Germinal center (tissue), 1 donor: ENCODE measurements around the gene BICC1.

Experiments used
- DNase-seq: peaks from one replicate; pipeline ENCODE4 v3.0.0; 2012; ENCODE audit warnings: mixed read lengths, low spot score

The BICC1 gene

DNA sequence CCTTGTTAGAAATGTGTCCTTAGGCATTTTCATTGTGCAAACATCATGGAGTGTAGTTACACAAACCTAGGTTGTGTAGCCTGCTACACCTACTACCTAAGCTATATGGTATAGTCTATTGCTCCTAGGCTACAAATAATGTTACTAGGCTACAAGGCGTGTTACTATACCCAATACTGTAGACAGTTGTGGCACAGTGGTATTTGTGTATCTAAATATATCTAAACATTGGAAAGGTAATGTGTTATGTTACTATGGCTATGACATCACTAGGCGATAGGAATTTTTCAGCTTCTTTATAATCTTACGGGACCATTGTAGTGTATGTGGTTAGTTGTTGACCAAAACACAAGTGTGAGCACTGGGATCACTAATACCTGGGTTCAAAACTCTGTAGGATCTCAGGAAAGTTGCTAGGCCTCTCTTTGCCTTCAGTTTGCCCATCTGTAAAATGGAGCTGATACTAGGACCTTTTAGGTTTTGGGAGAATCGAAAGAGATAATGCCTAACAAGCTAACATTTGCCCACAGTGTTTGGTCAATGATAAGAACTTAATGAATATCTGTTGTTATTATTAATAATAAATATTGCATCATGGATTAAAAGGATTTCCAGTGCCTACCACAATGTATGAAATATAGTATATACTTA lies 2.7 kb downstream of the BICC1 start:
- no peak for DNase-seq

DNA sequence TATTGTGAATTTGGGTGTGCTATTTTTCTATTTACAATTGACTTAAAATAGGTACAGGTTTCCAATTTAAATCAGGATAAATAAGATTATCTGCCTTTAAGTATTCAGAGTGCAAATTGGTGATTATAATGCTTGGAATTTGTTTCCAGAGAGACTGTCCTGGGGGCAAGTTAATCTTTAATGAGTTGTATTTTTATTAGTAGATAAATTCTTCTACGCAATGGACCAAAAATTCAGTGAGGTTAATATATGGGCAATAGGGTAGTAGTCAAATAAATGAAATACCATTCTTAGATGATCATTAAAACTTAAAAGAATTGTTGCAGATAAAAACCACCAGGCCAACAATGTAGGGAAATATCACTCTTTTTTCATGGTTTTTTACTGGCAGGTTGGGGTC lies 3.4 kb downstream of the BICC1 start:
- no peak for DNase-seq

DNA sequence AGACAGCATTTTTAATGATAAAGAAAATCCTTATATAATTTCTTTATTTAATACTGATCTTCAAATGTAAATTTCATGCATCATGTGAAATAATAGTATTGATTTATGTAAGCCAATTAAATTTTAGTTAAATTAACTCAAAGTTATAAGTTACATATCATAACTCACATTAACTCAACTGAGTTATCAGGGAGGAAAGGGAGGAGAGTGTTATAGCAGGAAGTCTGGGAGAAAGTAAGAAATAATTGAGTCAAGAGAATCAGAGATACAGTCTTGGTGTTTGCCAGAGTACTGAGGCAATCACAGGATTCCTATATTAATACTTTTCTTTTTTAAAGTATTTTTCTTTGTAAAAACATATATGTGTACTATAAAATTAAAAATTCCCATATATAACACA lies 4.0 kb downstream of the BICC1 start:
- no peak for DNase-seq

DNA sequence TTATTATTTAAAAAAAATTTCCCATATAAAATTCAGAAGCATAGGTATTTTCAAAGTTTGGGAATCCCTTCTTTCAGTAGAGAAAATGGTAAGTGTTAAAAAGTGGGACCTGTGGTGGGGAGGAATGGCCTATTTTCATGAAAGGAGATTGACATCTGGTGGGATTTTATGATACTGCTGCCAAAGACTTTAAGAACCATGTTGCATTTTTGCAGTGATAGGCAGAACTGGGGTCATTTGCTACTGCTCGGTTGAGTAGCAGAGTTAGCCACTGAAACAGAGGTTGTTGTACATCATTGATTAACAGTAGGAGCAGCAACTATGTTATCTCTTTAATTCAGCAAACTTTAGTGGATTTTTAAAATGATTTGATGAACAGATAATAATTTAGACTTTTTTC lies 4.4 kb downstream of the BICC1 start:
- DNase-seq, result no peak

DNA sequence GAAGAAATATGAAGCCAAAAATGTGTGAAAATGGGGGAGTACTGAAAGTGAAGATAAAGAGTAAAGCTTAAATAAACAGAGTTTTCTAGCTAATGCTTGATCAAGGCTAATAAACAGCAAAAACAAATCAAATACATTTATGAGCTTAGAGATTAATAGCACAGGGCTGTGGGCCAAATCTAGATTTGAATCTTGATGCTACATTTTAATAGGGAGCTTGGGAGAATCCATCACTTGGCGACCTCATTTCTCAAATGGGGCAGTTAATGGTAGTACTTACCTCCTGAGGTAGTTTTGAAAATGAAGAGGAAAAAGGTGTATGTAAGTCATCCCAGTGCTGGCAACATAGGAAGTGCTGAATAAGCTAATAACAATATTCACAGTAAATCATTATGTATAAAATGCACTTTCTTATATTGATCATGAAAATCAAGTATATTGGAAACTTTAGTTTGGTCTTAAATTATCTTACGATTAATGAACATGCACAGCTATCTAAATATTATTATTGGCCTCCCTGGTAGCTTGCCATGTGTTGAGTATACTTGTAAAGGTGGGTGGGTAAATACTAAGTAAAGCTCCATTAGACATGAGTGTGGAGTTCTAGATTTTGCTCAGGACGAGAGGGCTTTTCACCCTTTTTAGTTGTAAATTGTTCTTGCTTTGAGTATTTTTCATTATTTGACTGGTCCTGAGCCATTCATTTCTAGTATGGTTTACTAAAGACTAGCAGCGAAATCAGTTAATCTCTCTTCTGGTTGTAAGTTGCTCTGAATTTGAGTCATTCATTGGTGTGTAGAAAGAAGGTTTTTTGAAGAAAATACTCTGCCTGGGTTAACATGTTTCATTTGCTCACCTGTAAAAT lies 5.1 kb downstream of the BICC1 start:
- no peak for DNase-seq

DNA sequence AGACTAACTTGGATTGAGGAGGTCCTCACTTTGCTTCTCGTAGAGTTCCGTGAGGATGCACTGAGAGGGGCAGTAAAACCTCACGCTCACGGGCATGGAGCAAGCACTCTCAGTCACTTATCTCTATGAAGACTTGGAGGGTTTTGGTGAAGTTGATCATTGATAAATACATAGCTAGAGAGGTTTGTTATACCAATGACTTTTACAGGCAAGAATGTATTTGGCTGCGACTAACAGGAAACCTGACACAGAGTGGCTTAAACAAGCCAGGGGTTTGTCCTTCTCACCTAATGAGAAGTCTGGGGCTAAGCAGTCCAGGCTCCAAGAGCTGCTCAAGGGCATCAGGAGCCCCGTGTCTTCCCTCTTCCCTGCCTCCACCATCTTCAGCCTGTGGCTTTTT lies 6.1 kb downstream of the BICC1 start:
- DNase-seq, result no peak

DNA sequence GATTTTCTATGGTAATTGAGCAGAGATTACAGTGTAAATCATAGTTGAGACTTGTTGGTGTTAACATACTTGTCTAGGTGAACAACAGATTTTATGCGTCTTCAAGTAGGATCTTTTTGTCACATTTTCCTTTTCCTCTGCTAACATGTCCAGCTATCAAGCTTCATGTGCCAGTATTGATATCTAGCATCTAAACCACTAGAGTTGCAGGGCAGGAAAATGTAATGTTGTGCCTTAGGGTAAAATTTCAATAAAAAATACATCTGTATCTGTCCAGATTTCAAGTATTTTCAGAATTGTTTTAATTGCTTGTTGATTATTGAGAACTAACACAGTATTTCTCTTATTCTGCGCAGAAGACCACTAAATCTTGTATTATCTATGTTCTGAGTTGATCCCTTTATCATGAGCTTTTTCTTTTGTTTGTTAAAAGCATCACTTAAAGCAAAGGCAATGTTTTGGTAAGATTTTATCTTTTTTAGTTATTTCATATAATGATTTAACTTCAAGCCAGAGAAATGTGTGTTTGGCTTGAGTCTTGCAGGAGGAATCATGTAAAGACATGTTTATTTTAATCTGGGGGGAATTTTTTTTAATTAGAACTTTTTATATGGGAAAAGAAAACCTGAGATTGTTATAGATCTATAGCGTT lies 16.5 kb downstream of the BICC1 start:
- DNase-seq, result no peak

DNA sequence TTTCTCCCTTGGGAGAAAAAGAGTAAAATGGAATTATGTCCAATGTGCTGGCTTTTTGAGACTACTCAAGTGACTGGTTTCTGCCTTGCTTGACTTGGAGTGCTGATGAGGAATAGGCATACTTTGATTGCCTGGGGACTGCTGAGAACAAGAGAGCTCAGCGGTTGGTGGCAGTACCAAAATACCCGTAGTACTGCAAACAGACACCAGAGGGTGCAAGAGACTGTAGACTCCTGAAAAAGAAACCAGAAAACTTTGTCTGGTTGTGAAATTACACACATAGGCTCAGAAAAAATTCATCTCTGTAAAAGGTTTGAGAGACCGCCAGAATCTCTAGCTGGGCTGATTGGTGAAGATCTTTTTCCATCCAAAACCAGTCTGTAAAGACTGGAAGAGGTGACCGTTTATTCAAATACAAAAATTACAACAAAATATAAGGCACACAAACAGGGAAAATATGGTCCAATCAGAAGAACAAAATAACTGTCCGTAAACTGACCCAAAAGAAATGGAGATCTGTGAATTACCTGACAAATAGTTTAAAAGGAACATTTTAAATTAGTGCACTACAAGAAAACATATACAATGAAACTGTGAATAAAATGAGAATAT lies 18.5 kb downstream of the BICC1 start:
- DNase-seq, result peak; percentile 11

DNA sequence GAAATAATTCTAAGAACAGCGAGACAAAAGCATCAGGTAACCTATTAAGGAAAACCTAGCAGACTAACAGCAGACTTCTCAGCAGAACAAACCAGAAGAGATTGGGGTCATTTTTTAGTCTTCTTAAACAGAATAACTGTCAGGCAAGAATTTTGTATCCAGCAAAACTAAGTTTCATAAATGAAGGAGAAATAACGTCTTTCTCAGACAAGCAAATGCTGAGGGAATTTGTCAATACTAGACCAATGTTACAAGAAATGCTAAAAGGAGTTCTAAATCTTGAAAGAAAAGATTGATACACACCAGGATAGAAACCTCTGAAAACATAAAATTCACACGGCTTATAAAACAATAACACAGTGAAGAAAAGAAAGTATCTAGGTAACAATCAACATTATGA lies 22.6 kb downstream of the BICC1 start:
- no peak for DNase-seq

DNA sequence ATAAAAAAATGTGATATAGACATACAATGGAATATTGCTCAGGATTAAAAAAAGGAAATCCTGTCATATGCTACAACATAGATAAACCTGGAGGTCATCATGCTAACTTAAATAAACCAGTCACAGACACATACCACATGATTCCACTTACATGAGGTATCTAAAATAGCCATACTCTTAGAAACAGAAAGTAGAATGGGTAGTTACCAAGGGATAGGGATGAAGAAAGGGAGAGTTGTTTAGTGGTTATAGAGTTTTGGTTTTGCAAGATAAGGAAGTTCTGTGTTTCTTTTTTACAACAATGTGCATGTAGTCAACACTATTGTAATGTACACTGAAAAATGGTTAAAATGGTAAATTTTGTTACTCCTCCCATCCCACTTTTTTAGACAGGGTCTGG lies 30.5 kb downstream of the BICC1 start:
- no peak for DNase-seq

DNA sequence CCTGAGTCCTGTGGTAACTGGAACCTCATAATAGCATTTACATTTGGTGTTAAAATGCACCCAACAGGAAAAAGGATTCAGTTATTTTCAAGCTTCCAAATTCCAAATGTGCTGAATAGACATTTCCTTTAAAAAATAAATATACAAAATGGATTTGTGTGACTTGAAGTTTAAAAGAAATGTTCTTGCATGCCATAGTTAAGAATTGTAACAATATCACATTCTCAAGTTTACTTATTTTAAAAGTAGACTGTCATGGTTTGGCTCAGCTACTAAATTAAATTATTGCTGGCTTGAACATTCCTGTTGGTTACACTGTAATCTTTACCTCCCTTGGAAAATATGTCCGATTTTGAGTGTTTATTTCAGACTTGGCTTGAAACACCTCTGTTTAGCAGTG lies 31.5 kb downstream of the BICC1 start:
- DNase-seq, result no peak

DNA sequence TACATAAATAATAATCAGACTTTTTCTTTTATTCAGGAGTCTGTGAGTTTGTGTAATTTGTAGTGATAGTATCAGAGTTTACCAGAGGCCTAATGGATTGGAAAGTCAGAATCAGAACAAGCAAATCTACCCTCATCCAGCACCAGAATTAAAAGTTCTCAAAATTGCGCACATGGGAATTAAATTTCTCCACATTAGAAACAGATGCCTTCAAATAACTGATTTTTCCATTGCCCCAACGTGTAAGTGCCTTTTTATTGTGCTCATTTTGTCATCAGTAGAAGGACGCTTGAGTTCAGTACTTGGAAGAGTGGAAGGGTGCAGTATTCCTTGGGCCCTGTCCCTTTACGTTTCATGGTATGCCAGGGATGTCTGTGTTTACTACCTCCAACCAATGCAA lies 32.8 kb downstream of the BICC1 start:
- DNase-seq, result no peak

DNA sequence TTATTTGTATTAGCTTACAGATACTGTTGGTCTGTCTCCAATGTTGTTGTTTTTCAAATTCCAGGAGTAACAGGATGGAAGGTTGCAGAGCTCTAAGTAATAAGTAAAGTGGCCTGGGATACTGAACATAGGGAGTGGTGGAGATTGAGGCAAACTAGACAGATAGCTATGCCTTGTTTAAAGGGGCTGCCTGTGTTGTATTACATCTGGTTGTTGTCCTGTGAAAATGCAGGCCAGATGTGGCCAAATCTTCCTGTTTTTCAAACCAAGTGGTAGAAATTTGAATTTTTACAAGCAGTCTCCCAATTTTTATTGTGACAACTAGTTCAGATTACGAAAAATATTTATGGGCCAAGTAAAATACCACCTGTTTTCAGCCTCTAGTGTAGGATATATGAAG lies 33.5 kb downstream of the BICC1 start:
- no peak for DNase-seq

DNA sequence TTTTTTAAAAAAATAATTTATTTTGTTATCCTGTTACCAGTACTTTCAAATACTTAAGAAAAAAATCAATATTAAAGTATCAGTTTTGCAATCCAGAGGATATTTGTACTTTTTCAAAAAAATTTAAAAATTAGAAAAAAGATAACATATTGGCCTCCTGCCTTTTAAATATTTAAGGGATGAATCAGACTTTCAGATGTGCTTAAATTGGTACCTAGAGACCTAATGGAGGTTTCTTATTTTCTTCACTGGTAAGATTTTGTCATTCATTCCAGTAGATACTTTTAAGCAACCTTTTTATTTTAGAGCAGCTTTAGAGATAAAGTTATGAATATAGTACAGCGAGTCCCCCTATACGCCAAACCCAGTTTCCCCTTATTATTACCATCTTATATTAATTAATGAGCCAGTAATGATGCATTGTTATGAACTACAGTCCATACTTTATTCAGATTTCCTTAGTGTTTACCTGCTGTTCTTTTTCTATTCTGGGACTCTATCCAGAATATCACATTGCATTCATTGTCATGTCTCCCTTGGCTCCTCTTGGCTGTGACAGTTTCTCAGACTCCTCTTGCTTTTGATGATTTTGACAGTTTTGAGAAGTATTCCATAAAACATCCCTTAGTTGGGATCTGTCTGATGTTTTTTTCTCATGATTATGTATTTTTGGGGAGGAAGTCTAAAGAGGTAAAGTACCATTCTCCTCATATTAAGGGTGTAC lies 34.2 kb downstream of the BICC1 start:
- DNase-seq, result no peak

DNA sequence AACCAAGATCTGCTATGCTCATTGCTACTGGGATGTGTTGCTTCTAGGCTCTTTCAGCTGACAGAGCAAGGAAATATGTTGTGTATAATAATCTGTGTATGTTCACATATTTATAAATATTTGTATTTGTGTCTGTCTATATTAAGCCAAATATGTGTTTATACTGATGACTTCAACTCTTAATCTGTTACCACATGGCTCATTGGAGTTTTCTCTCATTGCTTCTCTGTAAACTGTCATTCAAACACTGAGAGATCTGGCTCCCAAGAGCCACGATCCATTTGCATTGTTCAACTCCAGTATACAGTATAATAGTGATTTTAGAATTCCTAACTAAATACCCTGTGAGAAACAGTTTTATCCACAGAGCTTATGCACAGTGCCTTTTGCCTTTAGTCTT lies 35.3 kb downstream of the BICC1 start:
- no peak for DNase-seq

DNA sequence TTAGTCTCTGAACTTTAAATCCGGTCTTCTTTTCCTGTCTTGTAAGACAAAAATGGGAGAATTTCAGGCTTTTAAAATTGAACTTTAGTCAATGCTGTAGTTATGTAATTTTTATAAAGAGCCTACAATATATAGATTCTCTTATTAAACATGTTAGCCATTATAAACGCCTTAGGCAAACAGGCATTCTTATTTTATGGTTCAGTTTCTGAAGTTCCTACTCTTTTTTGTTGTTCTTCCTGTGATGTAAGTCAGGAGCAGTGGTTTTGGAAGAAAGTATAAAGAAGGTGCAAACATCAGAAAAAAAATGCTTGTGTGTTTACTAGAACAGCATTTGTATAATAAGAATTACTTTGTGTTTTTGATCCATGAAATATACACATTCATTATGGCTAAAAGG lies 41.6 kb downstream of the BICC1 start:
- DNase-seq, result no peak

DNA sequence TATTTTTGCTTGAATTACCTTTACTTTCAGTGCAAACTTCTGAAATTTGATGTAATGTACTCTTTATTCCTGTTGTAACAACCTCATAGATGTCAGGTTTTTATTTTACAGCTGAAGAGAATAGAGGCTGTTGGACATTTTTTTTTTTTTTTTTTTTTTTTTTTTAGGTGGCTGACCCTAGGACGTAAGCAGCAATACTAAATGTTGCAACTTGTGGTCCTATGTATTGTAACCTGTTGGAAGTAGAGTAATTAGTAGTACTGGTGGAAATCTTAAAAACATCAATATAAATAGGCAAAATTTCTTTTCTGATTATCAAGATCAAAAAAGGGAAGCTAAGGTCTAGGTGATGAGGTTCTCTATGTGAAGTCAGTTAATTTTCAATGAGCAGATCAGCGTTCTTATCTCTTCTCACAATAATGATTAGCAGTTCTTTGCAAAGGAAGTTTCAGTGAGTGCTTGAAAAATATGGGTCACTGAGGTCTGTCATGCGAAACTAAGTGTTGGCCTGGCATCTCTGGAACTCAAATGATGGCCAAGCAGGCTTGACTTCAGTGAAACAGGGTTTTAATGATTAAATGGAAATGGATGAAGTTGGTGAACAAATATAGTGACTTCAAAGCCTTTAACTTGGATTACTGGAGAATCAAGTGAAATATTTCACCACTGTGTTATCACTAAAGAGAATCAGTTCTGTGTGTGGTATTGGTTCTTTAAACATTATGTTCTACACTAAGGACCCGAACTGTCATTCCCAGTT lies 42.7 kb downstream of the BICC1 start:
- no peak for DNase-seq

DNA sequence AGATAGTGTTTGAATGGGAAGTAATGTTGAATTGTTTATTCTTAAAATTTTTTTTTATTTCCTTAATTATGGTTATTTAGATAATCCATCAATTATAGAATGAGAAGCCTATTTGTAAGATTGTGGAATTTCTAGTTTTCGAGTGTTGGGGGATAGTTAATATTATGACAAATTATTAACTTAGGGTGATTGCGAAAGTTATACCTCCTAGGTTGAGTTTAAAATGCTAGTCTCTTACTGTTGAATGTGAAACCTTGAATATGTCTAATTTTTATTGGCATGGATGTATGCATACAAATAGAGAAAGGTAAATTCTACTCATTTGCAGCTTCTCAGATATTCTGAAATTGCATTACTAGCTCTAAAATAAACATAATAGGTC lies 43.2 kb downstream of the BICC1 start:
- DNase-seq, result no peak

DNA sequence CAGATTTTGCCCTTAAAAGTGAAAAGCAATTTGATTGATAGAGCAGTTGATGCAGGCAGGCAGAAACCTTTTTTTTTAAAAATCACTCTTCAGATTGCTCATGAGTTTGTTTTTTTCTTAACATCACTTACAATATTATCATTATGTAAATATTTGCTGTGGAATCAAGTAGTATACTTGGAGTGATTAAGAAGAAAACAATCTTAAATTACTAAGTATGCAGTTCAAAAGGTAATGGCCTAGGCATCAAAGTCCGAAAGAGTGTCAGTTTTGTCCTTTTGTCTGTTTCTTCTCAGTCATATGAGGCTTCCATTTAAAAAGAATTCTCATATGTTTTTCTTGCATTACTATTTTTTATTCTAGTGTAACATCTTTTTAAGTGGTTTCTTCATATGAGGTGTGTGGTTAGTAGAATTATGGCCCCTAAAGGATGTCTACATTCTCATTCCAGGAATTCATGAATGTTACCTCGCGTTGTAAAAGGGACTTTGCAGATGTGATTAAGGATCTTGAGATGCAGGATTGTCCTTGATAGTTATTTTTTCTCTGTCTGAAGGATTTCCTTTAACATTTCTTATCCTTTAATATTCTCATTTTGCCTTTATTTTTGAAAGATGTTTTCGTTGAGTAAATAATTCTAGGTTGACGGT lies 44.0 kb downstream of the BICC1 start:
- DNase-seq, result no peak

DNA sequence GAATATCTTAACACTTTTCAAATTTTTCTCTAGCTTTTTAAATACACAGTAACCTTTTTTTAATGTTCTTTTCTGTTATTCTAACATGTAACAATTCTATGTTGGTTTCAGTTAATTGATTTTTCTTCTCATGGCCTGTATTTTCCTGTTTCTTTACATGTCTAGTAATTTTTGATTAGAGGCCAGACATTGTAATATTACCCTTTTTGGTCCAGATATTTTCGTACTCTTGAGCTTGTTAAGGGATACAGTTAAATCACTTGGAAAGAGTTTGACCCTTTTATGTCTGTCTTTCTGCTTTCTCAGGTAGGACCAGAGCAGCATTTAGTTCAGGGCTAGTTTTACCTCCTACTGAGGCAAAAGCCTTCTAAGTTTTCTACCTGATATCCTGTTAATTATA lies 45.0 kb downstream of the BICC1 start:
- no peak for DNase-seq

DNA sequence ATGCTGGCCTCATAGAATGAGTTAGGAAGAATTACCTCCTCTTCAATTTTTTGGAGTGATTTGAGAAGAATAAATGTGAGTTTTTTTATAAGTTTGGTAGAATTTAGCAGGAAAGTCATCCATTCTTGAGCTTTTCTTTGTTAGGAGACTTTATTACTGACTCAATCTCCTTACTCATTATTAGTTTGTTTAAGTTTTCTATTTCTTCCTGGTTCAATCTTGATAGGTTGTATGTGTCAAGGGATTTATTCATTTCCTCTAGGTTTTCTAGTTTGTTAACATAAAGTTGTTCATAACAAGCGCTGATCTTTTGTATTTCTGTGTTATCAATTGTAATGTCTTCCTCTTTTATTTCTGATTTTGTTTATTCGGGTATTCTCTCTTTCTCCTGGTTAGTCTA lies 47.4 kb downstream of the BICC1 start:
- no peak for DNase-seq
